OCI-LY1 (cell line): Measurements from ENCODE around the gene SLC35F2.

ENCODE experiments used
- H2AFZ ChIP-seq: fragments of 200-600 bp; sonication (generic), shearing (Covaris generic); 2 replicates; pipeline ENCODE4 v1.6.0; 2014; ENCODE audit warnings: antibody characterized with exemption, mild to moderate bottlenecking, low read length
- H3F3A ChIP-seq: fragments of 200-600 bp; sonication (generic), shearing (Covaris generic); 2 replicates; pipeline ENCODE4 v1.6.0; 2014; ENCODE audit warnings: mild to moderate bottlenecking, antibody characterized with exemption, low read length, moderate library complexity; ENCODE audit not compliant: insufficient read depth
- H3K27ac ChIP-seq: fragments of 200-600 bp; sonication (generic); 2 replicates; pipeline ENCODE4 v1.5.1; 2014; ENCODE audit warnings: low read length, mixed run types, mild to moderate bottlenecking, low read depth; ENCODE audit not compliant: poor library complexity, severe bottlenecking
- H3K27me3 ChIP-seq: fragments of 200-600 bp; sonication (generic); 2 replicates; pipeline ENCODE4 v1.6.0; 2014; ENCODE audit warnings: antibody characterized with exemption, mild to moderate bottlenecking, low read length, moderate library complexity; ENCODE audit not compliant: insufficient read depth
- H3K36me3 ChIP-seq: fragments of 200-600 bp; sonication (generic); 2 replicates; pipeline ENCODE4 v1.6.1; 2014; ENCODE audit warnings: mild to moderate bottlenecking, antibody characterized with exemption, low read length, moderate library complexity, mixed read lengths; ENCODE audit not compliant: insufficient read depth
- H3K4me1 ChIP-seq: fragments of 200-600 bp; sonication (generic); 2 replicates; pipeline ENCODE4 v1.5.1; 2014; ENCODE audit warnings: mild to moderate bottlenecking, low read length, moderate library complexity; ENCODE audit not compliant: insufficient read depth, severe bottlenecking
- H3K4me2 ChIP-seq: fragments of 200-600 bp; sonication (generic), shearing (Covaris generic); 2 replicates; pipeline ENCODE4 v1.6.1; 2014; ENCODE audit warnings: low read length
- H3K4me3 ChIP-seq: fragments of 200-600 bp; sonication (generic); 2 replicates; pipeline ENCODE4 v1.5.1; 2014; ENCODE audit warnings: low read length, low read depth, mild to moderate bottlenecking, mixed read lengths; ENCODE audit not compliant: poor library complexity, severe bottlenecking
- H3K79me2 ChIP-seq: fragments of 200-600 bp; shearing (Covaris generic); 2 replicates; pipeline ENCODE4 v1.6.1; 2016; ENCODE audit warnings: mixed run types, low read length, mixed read lengths; ENCODE audit not compliant: insufficient read depth
- H3K9ac ChIP-seq: fragments of 200-600 bp; sonication (generic), shearing (Covaris generic); 2 replicates; pipeline ENCODE4 v1.6.1; 2014; ENCODE audit warnings: mild to moderate bottlenecking, low read length, mixed read lengths
- H3K9me2 ChIP-seq: fragments of 200-600 bp; sonication (generic), shearing (Covaris generic); 2 replicates; pipeline ENCODE4 v1.6.1; 2014; ENCODE audit warnings: low read depth, mild to moderate bottlenecking, low read length, mixed read lengths
- H3K9me3 ChIP-seq: fragments of 200-600 bp; shearing (Covaris generic); 2 replicates; pipeline ENCODE4 v1.6.1; 2014; ENCODE audit warnings: low read length, mixed read lengths
- H4K20me1 ChIP-seq: fragments of 200-600 bp; sonication (generic), shearing (Covaris generic); 2 replicates; pipeline ENCODE4 v1.6.0; 2016; ENCODE audit warnings: mild to moderate bottlenecking, low read length; ENCODE audit not compliant: insufficient read depth
- CTCF ChIP-seq: fragments of 200-600 bp; sonication (generic), shearing (Covaris generic); IDR thresholded peaks from 2 replicates; pipeline ENCODE4 v1.5.1; 2017; ENCODE audit warnings: mild to moderate bottlenecking, antibody characterized with exemption, low read length, moderate library complexity, mixed read lengths
- EZH2 ChIP-seq: fragments of 200-600 bp; sonication (generic), shearing (Covaris generic); IDR thresholded peaks from 2 replicates; pipeline ENCODE4 v1.8.0; 2017; ENCODE audit warnings: borderline replicate concordance, mixed run types, mild to moderate bottlenecking, antibody characterized with exemption, low read length, moderate library complexity, mixed read lengths

SLC35F2 gene

GRCh38 chr11:107777110-107777509 is 81.5 kb downstream of the SLC35F2 start:
- H2AFZ ChIP-seq = no peak overlapping the region
- no peak overlapping the region for H3K9ac ChIP-seq
- no peaks in the 10 kb centered on the region for H3K79me2 ChIP-seq
- no peaks in the 10 kb centered on the region for H3K27me3 ChIP-seq
- H3F3A ChIP-seq = no peaks in the 10 kb centered on the region
- H3K4me3 ChIP-seq = no peak overlapping the region
- no peak overlapping the region for H3K27ac ChIP-seq
- H3K4me1 ChIP-seq = no peaks in the 10 kb centered on the region
- no peaks in the 10 kb centered on the region for H3K9me3 ChIP-seq
- no peaks in the 10 kb centered on the region for H4K20me1 ChIP-seq
- TF ChIP-seq CTCF = no peak
- TF ChIP-seq EZH2 = no peak
- H3K4me2 ChIP-seq = no peak overlapping the region
- H3K36me3 ChIP-seq = no peaks in the 10 kb centered on the region
- H3K9me2 ChIP-seq = no peaks in the 10 kb centered on the region

DNA sequence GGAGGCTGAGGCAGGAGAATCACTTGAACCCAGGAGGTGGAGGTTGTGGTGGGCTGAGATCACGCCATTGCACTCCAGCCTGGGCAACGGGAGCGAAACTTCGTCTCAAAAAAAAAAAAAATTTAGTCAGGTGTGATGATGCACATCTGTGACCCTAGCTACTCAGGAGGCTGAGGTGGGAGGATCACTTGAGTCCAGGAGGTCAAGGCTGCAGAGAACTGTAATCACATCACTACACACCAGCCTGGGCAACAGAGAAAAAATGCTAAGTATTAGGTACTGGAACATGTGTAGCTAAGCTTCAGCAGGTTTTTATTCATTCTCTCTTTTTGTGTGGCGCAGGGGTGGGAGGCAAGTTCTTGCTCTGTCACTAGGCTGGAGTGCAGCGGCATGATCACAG is 82.5 kb downstream of the SLC35F2 start:
- no peaks in the 10 kb centered on the region for H3F3A ChIP-seq
- no peaks in the 10 kb centered on the region for H3K36me3 ChIP-seq
- no peaks in the 10 kb centered on the region for H3K9me3 ChIP-seq
- H3K4me1 ChIP-seq = no peaks in the 10 kb centered on the region
- no peak overlapping the region for H2AFZ ChIP-seq
- no peak overlapping the region for H3K27ac ChIP-seq
- no peak overlapping the region for H3K4me3 ChIP-seq
- H4K20me1 ChIP-seq = no peaks in the 10 kb centered on the region
- no peak overlapping the region for H3K9ac ChIP-seq
- no peaks in the 10 kb centered on the region for H3K79me2 ChIP-seq
- H3K27me3 ChIP-seq = no peaks in the 10 kb centered on the region
- no peak overlapping the region for H3K4me2 ChIP-seq
- TF ChIP-seq EZH2 (no peak), CTCF (no peak)
- no peaks in the 10 kb centered on the region for H3K9me2 ChIP-seq

- Histone ChIP-seq H3K4me2 (no peak overlapping the region), H3K36me3 (no peaks in the 10 kb centered on the region), H3K27me3 (no peaks in the 10 kb centered on the region), H3K27ac (no peak overlapping the region), H3K9me2 (no peaks in the 10 kb centered on the region), H3K9ac (no peak overlapping the region), H3K4me1 (no peaks in the 10 kb centered on the region), H4K20me1 (no peaks in the 10 kb centered on the region), H3K4me3 (no peak overlapping the region), H3K9me3 (no peaks in the 10 kb centered on the region), H2AFZ (no peak overlapping the region), H3K79me2 (no peaks in the 10 kb centered on the region), H3F3A (no peaks in the 10 kb centered on the region)
- TF ChIP-seq CTCF = no peak
- no peak for TF ChIP-seq EZH2
Observed at GRCh38 chr11:107770551-107770951, 88.0 kb downstream of the SLC35F2 start.
